Neural cell (in vitro differentiated cells): ENCODE results near the gene HS2ST1. TPM values are rescaled to one million over a fixed set of nuclear protein-coding genes. Genes with fewer than 3 reads are reported as not detected.

Experiments used
- H2AFZ ChIP-seq: fragments of 200-600, 300-800 bp; sonication (generic), shearing (Covaris generic); 2 replicates; pipeline ENCODE4 v1.6.0; 2014; ENCODE audit warnings: low read depth, mild to moderate bottlenecking, antibody characterized with exemption, low read length, moderate library complexity
- H3F3A ChIP-seq: fragments of 200-600 bp; shearing (Covaris generic); 2 replicates; pipeline ENCODE4 v1.6.1; 2016; ENCODE audit warnings: mild to moderate bottlenecking, moderate library complexity, mixed read lengths, antibody characterized with exemption, low read length; ENCODE audit not compliant: insufficient read depth, poor library complexity, severe bottlenecking
- H3K27ac ChIP-seq: fragments of 200-600, 300-800 bp; sonication (generic), shearing (Covaris generic); 2 replicates; pipeline ENCODE4 v1.5.1; 2014; ENCODE audit warnings: mild to moderate bottlenecking, low read length, moderate library complexity
- H3K27me3 ChIP-seq: fragments of 300-800, 200-600 bp; sonication (generic), shearing (Covaris generic); 2 replicates; pipeline ENCODE4 v1.6.0; 2014; ENCODE audit warnings: mild to moderate bottlenecking, low read depth, low read length, moderate library complexity; ENCODE audit not compliant: insufficient read depth
- H3K36me3 ChIP-seq: fragments of 300-800, 200-600 bp; sonication (generic), shearing (Covaris generic); 2 replicates; pipeline ENCODE4 v1.5.1; 2014; ENCODE audit warnings: mild to moderate bottlenecking, antibody characterized with exemption, low read length, moderate library complexity; ENCODE audit not compliant: insufficient read depth
- H3K4me2 ChIP-seq: fragments of 300-800, 200-600 bp; sonication (generic), shearing (Covaris generic); 2 replicates; pipeline ENCODE4 v1.6.0; 2014; ENCODE audit warnings: mild to moderate bottlenecking, low read length
- H3K4me3 ChIP-seq: fragments of 300-800, 200-600 bp; sonication (generic), shearing (Covaris generic); 2 replicates; pipeline ENCODE4 v1.5.1; 2014; ENCODE audit warnings: mild to moderate bottlenecking, low read length, moderate library complexity
- H3K79me2 ChIP-seq: fragments of 200-600 bp; shearing (Covaris generic); replicated peaks from 2 replicates; pipeline ENCODE4 v1.6.0; 2014; ENCODE audit warnings: mild to moderate bottlenecking, low read length, moderate library complexity; ENCODE audit not compliant: insufficient read depth
- H3K9ac ChIP-seq: fragments of 300-800, 200-600 bp; sonication (generic), shearing (Covaris generic); 2 replicates; pipeline ENCODE4 v1.6.1; 2016; ENCODE audit warnings: mild to moderate bottlenecking, low read length, mixed read lengths
- H3K9me2 ChIP-seq: fragments of 200-600 bp; shearing (Covaris generic); 2 replicates; pipeline ENCODE4 v1.6.1; 2016; ENCODE audit warnings: mild to moderate bottlenecking, low read length, mixed read lengths; ENCODE audit not compliant: insufficient read depth
- H3K9me3 ChIP-seq: fragments of 200-600, 300-800 bp; sonication (generic), shearing (Covaris generic); 2 replicates; pipeline ENCODE4 v1.6.1; 2016; ENCODE audit warnings: mild to moderate bottlenecking, mixed run types, low read length, moderate library complexity, mixed read lengths
- H4K20me1 ChIP-seq: fragments of 200-600 bp; shearing (Covaris generic); 2 replicates; pipeline ENCODE4 v1.6.1; 2016; ENCODE audit warnings: mild to moderate bottlenecking, mixed run types; ENCODE audit not compliant: insufficient read depth
- CTCF ChIP-seq: fragments of 450-650 bp; IDR thresholded peaks from 2 replicates; pipeline ENCODE4 v1.5.1; 2014; ENCODE audit warnings: antibody characterized with exemption, mild to moderate bottlenecking, moderate library complexity; ENCODE audit not compliant: poor library complexity, severe bottlenecking
- EP300 ChIP-seq: fragments of 450-650 bp; conservative IDR thresholded peaks from 2 replicates; pipeline ENCODE4 v1.6.1; 2014; ENCODE audit warnings: antibody characterized with exemption, mild to moderate bottlenecking, moderate library complexity; ENCODE audit not compliant: poor library complexity, severe bottlenecking
- EZH2 ChIP-seq: fragments of 200-600, 300-800 bp; shearing (Covaris generic), sonication (generic); IDR thresholded peaks from 2 replicates; pipeline ENCODE4 v1.6.1; 2014; ENCODE audit warnings: antibody characterized with exemption, low read length, borderline replicate concordance, mild to moderate bottlenecking; ENCODE audit not compliant: insufficient read depth, poor library complexity, severe bottlenecking
- MXI1 ChIP-seq: fragments of 450-650 bp; conservative IDR thresholded peaks from 2 replicates; pipeline ENCODE4 v1.6.1; 2014; ENCODE audit warnings: antibody characterized with exemption, mild to moderate bottlenecking; ENCODE audit not compliant: poor library complexity, severe bottlenecking
- POLR2AphosphoS5 ChIP-seq: IDR thresholded peaks from 2 replicates; pipeline ENCODE4 v1.6.1; 2012
- RAD21 ChIP-seq: fragments of 450-650 bp; conservative IDR thresholded peaks from 2 replicates; pipeline ENCODE4 v1.6.1; 2014; ENCODE audit warnings: antibody characterized with exemption, mild to moderate bottlenecking, moderate library complexity
- REST ChIP-seq: IDR thresholded peaks from 2 replicates; pipeline ENCODE4 v1.6.1; 2012; ENCODE audit warnings: borderline replicate concordance
- SMC3 ChIP-seq: fragments of 450-650 bp; conservative IDR thresholded peaks from 2 replicates; pipeline ENCODE4 v1.6.1; 2014; ENCODE audit warnings: antibody characterized with exemption, mild to moderate bottlenecking, moderate library complexity; ENCODE audit not compliant: poor library complexity
- TAF1 ChIP-seq: IDR thresholded peaks from 2 replicates; pipeline ENCODE4 v1.6.1; 2012; ENCODE audit warnings: low read depth
- polyA plus RNA-seq: library from polyadenylated mRNA; depleted of rRNA; stranded (reverse); fragments of >200 nt; gene quantifications from 2 replicates; pipeline ENCODE4 v1.2.3, GENCODE V29; 2014

The HS2ST1 gene
- polyA plus RNA-seq, 1 donor from 2014 or later = 24.7 TPM

GRCh38 chr1:87120779-87121178, 206.3 kb downstream of the HS2ST1 start:
- H3K27me3 ChIP-seq = no peaks in the 10 kb centered on the region
- no peak overlapping the region for H3K9ac ChIP-seq
- no peaks in the 10 kb centered on the region for H3K36me3 ChIP-seq
- TF ChIP-seq EP300 (no peak), POLR2AphosphoS5 (no peak), SMC3 (no peak), EZH2 (no peak), TAF1 (no peak), RAD21 (no peak), REST (no peak), CTCF (no peak), MXI1 (no peak)
- no peaks in the 10 kb centered on the region for H3K79me2 ChIP-seq
- no peak overlapping the region for H3K4me2 ChIP-seq
- no peaks in the 10 kb centered on the region for H3F3A ChIP-seq
- H4K20me1 ChIP-seq = no peaks in the 10 kb centered on the region
- no peak overlapping the region for H2AFZ ChIP-seq
- H3K27ac ChIP-seq = no peak overlapping the region
- H3K9me2 ChIP-seq = no peaks in the 10 kb centered on the region
- H3K4me3 ChIP-seq = no peak overlapping the region
- H3K9me3 ChIP-seq = no peaks in the 10 kb centered on the region

GRCh38 chr1:87121711-87122163, 207.3 kb downstream of the HS2ST1 start:
- Histone ChIP-seq H3F3A (no peaks in the 10 kb centered on the region), H3K9me2 (no peaks in the 10 kb centered on the region), H3K27me3 (no peaks in the 10 kb centered on the region), H3K79me2 (no peaks in the 10 kb centered on the region), H3K4me3 (no peak overlapping the region), H3K27ac (no peak overlapping the region), H4K20me1 (no peaks in the 10 kb centered on the region), H3K4me2 (no peak overlapping the region), H3K9ac (no peak overlapping the region), H3K36me3 (no peaks in the 10 kb centered on the region), H2AFZ (no peak overlapping the region), H3K9me3 (no peaks in the 10 kb centered on the region)
- TF ChIP-seq TAF1 = no peak
- TF ChIP-seq CTCF = no peak
- no peak for TF ChIP-seq REST
- no peak for TF ChIP-seq MXI1
- TF ChIP-seq EZH2 = no peak
